Ramos (cell line): ENCODE results near the gene LAMC3.
"Not testable (repeated sequence)": the region's sequence is repeated elsewhere in the genome, so short reads cannot be mapped to it uniquely, and the experiment has no call there.

Experiments used
- in situ Hi-C: fragments of 300-500 bp; cut with MboI; formaldehyde crosslinking; loops from one replicate; pipeline ENCODE4 v1.14.3; 2022; ENCODE audit warnings: low sequenced_read_pairs; ENCODE audit not compliant: unreplicated experiment

The LAMC3 gene

DNA sequence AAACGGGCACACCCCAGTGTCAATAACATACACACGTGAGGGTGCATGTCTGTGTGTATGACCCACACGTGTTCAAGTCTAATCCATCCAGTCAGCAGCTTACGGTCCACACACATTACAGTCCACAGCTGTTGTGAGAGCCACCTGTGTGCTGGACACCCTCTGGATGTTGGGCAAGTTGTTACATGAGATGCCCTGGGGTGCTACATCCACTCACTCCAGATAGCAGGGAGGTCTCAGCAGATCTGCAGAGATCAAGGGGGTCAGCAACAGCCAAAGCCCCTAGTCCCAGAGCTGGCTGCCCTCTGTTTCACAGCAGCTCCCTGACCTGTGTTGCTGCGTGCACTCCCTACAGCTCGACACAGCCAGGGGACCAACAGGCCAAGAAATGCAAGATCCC is 83.1 kb downstream of the LAMC3 start:
- in situ Hi-C loops, result no loop called here

DNA sequence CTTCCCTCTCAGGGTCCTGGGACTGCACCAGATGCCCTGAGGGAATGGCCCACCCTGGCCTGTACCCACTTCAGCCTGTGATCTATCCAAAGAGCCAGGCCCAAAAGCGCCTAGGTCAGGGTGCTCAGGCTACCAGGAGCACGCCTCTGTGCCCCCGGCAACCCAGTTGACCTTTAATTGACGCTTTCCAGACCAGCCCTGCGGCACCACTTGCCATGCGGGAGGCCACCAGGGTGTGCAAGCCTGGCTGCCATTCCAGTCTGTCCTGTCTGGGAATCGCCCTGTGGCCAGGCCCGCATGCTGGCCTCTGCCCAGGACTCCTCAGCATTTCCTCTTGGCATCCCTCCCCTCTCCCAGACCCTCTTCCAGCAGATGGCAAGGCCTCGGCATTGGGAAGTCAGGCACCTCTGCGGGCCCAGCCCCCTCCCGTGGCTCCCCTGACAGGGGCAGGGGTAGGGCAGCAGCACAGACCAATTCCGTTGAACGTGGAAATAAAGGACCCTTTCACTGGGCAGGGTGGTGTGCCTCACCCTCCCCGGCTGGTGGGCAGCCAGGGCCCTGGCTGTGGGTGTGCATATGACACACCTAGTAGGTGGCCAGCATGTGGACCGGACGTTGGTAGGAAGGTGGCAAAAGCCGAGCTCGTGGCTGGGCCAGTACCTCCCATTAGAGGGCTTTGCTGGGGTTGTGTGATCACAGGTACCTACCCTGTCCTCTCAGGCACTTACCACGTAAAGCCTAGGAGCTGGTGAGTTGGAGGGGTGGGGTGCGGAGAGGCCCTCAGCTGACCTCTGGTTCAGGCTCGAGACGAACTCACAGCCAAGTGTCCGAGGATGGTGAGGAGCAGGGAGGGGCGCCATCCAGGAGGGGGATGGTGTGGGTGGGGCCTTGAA is 83.8 kb downstream of the LAMC3 start:
- in situ Hi-C loops, result no loop called here

DNA sequence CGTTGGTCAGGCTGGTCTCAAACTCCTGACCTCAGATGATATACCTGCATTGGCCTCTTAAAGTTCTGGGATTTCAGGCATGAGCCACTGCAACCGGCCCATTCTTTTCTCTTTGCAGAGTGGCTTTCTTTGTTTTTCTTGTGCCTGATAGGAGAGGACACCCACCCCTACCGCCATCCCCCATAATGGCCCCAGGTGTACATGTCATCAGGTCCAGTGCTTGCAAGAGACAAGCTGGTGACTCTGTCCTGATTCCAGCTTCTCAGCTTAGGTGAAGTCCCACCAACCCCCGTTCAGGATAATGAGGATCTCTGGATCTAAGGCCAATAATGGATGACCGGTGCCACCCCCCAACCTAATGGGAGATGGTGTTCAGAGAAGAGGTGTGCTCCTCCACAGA is 85.0 kb downstream of the LAMC3 start:
- in situ Hi-C loops, result no loop called here

DNA sequence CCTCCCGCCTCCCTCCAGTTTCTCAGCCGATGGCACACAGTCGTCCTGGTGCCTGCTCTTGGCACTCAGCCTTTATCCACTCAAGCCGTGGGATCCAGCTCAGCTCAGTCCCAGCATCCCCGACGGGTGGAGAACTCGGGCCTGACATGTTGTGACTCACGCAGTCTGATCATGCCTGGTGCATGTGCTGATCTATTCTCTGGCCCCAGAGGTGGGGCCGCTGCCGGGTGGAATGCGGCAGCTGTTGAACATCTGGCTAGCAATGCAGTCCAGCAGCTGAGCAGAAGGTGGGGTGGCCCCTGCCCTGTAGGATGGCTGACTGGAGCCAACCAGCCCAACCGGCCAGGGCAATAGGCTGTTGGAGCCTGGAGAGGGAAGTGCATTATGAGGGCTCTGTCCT is 85.6 kb downstream of the LAMC3 start:
- in situ Hi-C loops, result no loop called here

DNA sequence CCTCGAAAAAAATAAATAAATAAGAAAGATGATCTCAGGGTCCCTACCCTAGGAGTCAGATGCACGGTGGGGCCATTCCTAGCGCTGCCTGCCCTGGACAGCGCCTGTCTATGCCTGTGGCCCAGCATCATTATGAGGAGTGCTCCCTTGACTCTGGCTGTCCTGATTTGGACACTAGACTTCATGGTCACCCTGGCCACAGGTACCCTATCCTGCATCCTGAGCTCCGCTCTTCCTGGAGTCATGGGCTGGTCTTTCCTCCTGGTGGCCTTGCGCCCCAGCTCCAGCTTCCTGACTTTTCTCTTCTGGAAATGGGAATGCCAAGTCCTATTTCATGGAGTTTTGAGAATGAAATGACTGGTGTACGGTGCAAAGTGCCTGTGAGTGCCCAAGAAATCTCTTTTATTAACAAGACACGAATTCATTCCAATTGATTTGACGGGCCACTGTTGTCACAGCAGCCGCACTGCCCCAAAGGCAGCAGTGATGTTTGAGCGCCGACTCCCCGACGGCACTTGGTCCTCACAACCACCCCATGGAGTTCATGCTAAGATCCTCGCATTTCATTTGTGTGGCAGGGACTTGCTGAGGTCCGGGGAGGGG is 86.8 kb downstream of the LAMC3 start:
- in situ Hi-C loops, result no loop called here

DNA sequence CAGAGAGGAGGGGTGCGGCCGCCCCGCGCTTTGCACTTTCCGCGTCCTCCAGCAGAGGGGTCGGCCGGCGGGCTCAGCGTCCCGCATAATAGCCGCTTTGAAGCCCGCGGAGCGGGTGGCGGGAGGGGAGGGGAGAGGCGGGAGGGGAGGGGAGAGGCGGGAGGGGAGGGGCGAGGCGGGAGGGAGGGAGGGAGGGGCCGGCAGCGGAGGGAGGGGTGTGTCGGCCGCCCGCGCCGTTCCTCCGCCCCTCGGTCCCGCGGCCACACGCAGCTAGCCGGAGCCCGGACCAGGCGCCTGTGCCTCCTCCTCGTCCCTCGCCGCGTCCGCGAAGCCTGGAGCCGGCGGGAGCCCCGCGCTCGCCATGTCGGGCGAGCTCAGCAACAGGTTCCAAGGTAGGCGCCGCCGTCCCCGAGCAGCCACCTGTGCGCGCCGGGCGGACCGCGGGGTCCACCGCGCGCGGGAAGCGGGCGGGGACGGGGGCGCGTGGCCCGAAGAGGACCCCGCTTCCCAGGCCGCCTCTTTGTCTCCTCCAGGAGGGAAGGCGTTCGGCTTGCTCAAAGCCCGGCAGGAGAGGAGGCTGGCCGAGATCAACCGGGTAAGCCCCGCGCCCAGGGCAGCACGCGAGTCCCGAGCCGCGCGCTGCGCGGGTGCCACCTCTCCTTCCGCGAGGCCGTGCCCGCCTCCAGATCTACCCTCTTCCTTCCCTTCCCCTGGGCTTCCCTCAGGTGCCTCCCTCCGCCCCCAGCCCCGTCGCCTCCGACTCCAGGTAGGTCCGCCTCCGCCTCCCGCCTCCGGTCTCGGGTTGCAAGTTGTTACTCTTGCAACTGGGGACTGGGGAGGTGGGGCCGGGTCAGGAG is 87.5 kb downstream of the LAMC3 start, which contains the start of gene AIF1L:
Gene AIF1L (plus strand): TSS at position 263 of the 857 bp plus-strand sequence. CDS start 99 bp downstream, at position 362.
- in situ Hi-C loops, result no loop called here

DNA sequence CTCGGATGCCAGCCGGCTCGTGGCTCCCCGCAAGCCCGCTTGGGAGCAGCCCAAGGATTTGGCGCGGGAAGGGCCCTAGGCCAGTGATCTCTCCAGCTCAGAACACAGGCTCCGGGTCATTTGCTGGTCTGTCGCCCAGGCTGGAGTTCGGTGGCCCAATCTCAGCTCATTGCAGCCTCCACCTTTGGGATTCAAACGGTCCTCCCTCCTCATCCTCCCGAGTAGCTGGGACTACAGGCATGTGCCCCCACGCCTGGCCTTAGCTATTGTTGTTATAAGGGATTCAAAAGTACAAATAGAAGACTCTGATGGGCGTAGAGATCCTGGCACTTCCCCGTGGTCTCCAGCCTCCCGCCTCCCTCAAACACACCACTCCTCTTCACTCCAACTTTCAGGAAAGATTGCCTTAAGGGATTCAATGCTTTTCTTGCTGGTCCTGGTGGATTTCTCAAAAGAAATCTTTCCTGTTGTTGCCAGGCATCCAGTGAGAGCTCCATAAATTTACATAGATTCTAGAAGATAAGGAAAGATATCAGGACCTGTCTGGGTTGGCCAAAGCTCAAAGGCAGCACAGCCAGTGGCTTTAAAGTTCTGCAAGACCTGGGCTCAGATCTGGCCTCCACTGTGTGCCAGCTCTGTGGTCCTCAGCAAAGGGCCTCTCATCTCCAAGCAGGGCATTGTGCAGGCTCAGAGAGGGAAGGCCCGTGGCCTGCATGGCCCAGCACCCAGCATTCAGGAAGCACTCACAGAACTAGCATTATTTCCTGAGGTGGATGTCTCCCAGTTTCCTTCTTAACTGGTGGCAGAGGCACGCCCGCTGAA is 88.4 kb downstream of the LAMC3 start:
- in situ Hi-C loops, result no loop called here

DNA sequence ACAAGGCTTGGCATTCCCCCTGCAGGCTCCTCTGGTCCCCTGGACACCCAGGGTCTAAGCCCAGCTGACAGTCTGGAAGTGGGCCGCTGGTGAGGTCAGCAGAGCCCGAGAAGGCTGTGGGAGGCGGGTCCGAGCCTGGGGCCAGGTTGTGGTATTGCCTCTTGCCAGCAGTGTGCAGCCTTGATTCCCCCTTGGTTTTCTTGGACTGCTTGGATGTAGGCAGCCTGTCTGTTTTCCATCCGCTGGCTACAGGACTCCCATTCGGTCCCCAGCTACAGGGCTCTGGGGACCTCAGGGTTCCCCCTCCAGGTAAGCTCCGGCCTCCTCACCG is 88.9 kb downstream of the LAMC3 start:
- in situ Hi-C loops, result no loop called here

DNA sequence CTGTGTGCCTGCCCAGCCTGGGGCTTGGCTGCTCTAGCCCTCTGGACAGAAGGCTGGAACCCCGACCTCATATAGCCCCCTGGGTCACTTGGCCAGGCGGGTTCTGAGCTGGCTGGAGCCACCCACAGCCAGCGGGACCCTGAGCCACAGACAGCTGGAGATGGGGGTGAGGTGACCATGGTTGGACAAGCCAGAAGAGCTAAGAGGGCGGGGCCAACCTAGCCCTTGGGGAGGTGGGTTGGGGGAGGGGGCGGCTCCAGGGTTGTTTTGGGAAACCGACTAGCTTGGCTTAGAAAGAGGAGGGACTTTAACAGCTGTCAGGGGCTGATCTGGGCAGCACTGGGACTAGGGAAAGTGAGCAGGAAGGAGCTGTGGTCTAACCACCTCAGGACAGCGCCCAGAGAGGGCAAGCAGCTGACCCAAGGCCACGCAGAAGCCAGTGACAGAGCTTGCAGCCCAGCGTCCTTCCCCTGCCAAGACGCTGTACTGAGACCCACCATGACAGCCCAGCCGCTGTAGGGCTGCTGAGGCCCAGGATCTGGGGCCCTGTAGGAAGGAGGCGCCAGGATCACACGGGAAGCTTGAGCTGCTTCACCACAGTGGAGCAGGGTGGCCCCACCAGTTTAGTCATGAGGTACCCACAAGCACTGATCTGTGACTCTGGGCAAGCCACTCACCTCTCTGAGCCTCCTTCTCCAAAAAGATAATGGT is 89.6 kb downstream of the LAMC3 start:
- in situ Hi-C loops, result no loop called here

DNA sequence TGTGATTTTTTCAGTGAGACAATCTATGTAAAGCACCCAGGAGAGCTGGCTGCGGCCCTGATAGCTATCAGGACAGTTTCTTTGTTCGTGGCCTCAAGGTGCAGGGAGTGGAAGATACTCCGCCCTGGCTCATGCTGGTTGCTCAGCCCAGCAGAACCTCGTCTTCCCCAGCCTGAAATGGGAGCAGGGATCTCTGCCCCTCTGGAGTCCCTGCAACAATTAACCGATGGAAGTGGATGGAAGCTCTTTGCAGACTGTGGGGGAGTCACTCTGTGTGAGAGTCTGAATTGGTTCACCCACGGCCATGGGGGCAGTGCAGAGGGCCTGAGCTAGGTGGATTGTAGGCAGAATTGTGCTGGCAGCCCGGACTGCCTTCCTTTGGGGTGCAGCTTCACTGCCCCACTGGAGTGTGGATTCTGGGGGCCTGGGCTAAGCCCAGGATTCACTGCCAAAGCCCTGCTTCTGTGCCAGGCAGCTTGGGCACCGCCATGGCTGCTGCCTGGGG is 90.2 kb downstream of the LAMC3 start:
- in situ Hi-C loops, result no loop called here

DNA sequence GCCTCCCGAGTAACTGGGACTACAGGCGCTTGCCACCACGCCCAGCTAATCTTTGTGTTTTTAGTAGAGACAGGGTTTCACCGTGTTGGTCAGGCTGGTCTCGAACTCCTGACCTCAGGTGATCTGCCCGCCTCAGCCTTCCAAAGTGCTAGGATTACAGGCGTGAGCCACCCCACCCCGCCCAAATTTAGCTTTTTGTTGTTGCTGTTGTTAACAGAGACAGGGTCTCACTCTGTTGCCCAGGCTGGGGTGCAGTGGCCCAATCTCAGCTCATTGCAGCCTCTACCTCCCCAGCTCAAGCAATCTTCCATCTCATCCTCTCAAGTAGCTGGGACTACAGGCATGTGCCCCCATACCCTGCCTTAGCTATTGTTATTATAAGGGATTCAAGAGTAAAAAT is 90.9 kb downstream of the LAMC3 start:
- in situ Hi-C loops, result not testable (repeated sequence)

DNA sequence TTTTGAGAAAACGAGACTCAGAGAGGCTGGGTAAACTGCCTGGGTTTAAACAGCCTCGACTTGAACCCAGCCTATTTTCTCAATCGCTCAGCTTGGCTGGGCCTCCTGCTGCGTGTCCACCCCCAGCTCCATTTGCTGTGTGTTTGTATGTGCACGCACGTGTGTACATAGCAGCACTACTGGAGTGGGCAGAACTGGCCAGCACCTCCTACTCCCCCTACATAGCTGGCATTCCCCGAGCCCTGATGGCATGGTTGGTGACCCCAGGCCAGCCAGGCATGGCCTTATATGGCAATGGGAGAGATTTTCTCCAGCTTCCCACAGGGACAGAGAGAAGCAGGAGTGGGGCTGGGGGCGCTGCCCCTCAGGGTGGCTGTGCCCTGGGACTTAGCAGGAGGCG is 91.5 kb downstream of the LAMC3 start:
- in situ Hi-C loops, result no loop called here

DNA sequence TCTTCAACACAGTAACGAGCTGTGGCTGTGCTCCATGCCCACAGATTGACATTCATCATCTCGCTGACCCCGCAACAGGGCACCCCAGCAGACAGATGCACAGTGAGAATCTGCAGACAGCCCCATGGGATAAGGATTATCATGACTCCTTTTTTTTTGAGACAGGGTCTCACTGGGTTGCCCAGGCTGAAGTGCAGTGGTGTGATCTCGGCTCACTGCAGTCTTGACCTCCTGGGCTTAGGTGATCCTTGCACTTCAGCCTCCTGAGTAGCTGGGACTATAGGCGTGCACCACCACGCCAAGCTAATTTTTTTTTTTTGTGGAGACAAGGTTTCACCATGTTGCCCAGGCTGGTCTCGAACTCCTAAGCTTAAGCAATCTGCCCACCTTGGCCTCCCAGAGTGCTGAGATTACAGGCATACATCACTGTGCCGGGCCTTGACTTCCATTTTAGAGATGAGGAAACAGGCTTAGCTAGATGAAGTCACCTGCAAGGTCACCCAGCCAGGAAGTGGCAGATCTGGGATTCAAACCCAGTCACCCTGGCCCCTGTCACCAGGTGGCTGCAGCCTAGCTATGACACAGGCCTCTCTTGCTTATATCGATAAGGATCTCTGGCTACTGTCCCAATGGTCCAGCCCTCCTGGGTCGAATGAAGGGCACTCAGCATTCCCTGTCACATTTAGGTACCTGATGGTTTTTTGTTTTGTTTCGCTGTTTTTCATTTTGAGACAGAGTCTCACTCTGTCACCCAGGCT is 92.4 kb downstream of the LAMC3 start:
- in situ Hi-C loops, result no loop called here

DNA sequence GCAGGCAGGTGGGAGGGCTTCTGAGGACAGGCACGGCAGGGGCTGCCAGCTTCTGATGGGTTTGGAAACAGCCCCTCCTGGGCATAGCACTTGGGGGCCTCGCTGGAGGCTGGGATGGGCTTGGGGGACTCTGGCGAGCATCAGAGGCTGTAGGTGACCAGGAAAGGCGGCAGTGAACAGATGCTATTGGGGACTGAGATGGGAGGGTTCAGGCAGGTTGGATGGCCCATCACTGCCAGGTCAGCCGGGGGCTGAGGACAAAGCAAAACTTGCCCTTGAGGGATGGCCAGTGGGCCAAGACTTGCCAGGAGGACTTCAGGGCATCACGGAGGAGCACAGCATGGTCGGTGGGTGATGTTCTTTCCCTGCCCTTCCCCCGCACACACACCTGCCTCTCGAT is 94.0 kb downstream of the LAMC3 start:
- in situ Hi-C loops, result no loop called here

DNA sequence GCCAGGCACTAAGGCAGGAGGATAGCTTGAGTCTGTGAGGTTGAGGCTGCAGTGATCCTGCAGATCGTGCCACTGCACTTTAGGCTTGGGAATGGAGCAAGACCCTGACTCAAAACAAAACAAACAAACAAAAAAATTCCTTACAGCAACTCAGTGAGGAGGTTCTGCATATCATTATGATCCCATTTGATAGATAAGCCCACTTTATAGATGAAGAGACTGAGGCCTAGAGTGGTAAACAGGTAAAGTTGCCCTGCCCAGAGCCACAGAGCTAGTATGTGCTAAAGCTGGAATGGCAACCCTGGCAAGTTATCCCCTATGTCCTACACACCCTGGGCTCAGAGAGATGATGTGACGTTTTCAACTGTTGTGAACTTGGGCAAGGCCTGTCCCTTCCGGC is 94.6 kb downstream of the LAMC3 start:
- in situ Hi-C loops, result no loop called here

DNA sequence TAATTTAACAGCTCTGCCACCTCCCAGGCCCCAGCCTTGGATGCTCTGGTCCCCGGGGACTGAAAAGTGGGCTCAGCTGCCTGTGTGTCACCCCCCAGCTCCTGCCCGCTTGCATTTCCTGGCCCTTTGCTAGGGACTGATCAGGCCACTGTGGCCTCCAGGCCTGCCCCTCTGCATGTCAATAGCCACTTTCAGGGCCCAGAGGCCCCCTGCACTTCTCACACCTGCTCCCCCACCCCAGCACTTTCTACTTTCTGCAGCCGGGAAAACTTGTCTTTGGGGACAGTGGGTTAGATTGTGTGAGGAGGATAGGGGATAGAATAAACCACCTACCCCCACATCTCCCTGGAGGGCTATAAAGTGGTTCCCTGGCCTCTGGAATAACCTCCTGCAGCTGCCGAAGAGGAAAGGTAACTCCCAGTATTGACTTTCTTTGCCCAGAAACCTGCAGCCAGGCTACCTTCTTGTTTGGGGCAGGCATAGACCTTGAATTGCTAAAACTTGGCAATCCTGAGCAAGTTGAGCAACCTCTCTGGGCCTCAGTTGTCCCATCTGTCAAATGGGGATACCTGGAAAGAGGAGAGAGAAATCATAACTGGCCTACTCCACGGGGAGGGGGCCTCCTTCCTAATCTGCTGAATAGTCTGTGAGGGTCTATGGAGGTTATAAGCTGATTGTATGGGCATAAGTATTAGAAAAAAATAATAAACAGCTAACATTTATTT is 95.2 kb downstream of the LAMC3 start:
- in situ Hi-C loops, result no loop called here

DNA sequence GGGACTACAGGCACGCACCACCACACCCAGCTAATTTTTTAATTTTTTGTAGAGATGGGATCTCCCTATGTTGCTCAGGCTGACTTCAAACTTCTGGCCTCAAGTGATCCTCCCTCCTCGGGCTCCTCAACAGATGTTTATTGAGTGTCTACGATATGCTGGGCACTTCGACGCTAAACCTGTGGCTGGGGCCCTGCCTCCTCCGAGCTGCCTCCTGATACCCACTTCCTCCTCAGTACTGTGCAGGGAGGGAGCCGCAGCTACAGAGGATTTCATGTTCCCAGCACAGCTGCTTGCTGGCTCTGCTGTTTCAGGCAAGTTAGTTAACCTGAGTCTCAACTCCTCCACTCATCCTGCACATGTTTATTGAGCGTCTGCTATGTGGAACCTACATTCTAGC is 97.0 kb downstream of the LAMC3 start:
- in situ Hi-C loops, result no loop called here

DNA sequence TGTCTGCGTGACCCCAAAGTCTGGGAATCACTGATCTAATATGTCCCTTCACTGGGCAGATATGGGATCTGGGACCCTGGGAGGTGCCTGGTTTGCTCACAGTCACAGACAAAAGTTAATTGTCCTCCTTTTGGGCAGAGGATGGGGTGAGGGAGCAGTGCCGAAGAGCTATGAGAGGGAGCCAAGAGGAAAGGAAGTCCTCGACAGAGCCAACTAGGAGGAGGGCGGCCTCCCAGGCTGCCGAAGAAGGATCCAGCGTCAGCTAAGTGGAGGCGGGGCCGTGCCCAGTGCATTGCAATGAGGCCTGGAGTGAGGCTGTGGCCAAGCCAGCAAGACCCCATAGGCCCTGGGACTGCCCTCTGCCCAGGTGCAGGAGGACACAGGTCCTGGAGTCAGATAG is 98.8 kb downstream of the LAMC3 start:
- in situ Hi-C loops, result no loop called here
